ENCODE measurements around the gene WDFY4.

DNA sequence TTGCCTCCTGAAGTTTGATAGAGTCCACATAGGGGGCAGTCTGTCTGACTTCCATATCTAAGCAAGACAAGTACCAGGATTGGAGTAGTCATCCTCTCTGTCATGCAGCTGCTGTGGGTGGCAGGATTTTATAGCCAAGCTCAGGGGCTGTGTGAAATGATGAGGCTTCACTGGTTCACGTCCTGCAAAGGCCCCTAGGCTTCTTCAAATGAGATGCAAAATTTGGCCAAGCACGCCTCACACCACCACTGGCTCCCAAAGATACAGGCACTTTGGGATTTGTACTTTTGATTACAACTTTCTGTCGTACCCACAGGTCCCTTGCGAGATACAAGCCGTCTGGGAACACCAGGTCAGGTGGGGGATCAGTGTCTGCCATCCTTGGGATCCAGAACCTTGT, 67.1 kb downstream of the WDFY4 start:
- TF ChIP-seq, protein P1, sequence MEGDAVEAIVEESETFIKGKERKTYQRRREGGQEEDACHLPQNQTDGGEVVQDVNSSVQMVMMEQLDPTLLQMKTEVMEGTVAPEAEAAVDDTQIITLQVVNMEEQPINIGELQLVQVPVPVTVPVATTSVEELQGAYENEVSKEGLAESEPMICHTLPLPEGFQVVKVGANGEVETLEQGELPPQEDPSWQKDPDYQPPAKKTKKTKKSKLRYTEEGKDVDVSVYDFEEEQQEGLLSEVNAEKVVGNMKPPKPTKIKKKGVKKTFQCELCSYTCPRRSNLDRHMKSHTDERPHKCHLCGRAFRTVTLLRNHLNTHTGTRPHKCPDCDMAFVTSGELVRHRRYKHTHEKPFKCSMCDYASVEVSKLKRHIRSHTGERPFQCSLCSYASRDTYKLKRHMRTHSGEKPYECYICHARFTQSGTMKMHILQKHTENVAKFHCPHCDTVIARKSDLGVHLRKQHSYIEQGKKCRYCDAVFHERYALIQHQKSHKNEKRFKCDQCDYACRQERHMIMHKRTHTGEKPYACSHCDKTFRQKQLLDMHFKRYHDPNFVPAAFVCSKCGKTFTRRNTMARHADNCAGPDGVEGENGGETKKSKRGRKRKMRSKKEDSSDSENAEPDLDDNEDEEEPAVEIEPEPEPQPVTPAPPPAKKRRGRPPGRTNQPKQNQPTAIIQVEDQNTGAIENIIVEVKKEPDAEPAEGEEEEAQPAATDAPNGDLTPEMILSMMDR (tag by site-specific recombination; IDR thresholded peaks at IDR 0.05), result no peak
- TF ChIP-seq SP2 (tag by site-specific recombination; IDR thresholded peaks at IDR 0.05) (no peak), ZBTB8A (tag by site-specific recombination; IDR thresholded peaks at IDR 0.05) (no peak), ZNF23 (tag by site-specific recombination; IDR thresholded peaks at IDR 0.05; ENCODE audit: borderline replicate concordance) (no peak), YY1 (tag by site-specific recombination; IDR thresholded peaks at IDR 0.05) (no peak), ZNF837 (tag by site-specific recombination; IDR thresholded peaks at IDR 0.05) (no peak), ZFP37 (tag by site-specific recombination; IDR thresholded peaks at IDR 0.05) (no peak), ZNF596 (tag by site-specific recombination; IDR thresholded peaks at IDR 0.05) (no peak), ZNF121 (tag by site-specific recombination; IDR thresholded peaks at IDR 0.05) (no peak)

Measured in HEK293 (cell line).